K562 (cell line): ENCODE data around the gene SS18L1. TPM values are rescaled to one million over a fixed set of nuclear protein-coding genes. Genes with fewer than 3 reads are reported as not detected.
A peak's percentile ranks its signal among the peaks of the same experiment; 100 is the strongest.

Experiments
- ADNP ChIP-seq: fragments of 200-800 bp; sonication (Bioruptor generic); IDR thresholded peaks from 2 replicates; pipeline ENCODE4 v1.6.1; 2016; ENCODE audit warnings: missing genetic modification characterization, missing compliant biosample characterization
- BRCA1 ChIP-seq, 2 experiments: fragments of 450-650 bp in 1 of 2; sonication (generic) in 1 of 2; formaldehyde crosslinking in 1 of 2; IDR thresholded peaks; 2 replicates each; pipeline versions ENCODE4 v1.5.0 to v1.6.1; 2017 to 2020; ENCODE audit warnings: mild to moderate bottlenecking in 1 of 2, missing genetic modification reagents in 1 of 2
- CAMTA2 ChIP-seq: fragments of 250-450 bp; sonication (Bioruptor Pico); conservative IDR thresholded peaks from 2 replicates; pipeline ENCODE4 v1.5.1; 2022
- CC2D1A ChIP-seq: fragments of 450-650 bp; IDR thresholded peaks from 2 replicates; pipeline ENCODE4 v1.6.1; 2017; ENCODE audit warnings: mild to moderate bottlenecking
- E2F3 ChIP-seq: fragments of 250-450 bp; sonication (Bioruptor Pico); IDR thresholded peaks from 2 replicates; pipeline ENCODE4 v1.4.0; 2020; ENCODE audit warnings: mild to moderate bottlenecking
- EP400 ChIP-seq: fragments of 450-650 bp; IDR thresholded peaks from 2 replicates; pipeline ENCODE4 v1.6.1; 2017; ENCODE audit warnings: antibody characterized with exemption, mild to moderate bottlenecking, moderate library complexity
- FOXK1 ChIP-seq: sonication (generic); formaldehyde crosslinking; IDR thresholded peaks from 2 replicates; pipeline ENCODE4 v1.8.0; 2022; ENCODE audit warnings: missing genetic modification reagents, mild to moderate bottlenecking, borderline replicate concordance
- GATAD2A ChIP-seq: fragments of 450-650 bp; IDR thresholded peaks from 2 replicates; pipeline ENCODE4 v1.6.1; 2017
- HES1 ChIP-seq: fragments of 450-650 bp; IDR thresholded peaks from 2 replicates; pipeline ENCODE4 v1.6.1; 2016; ENCODE audit warnings: low read depth, mild to moderate bottlenecking, moderate library complexity
- HEY1 ChIP-seq: fragments of 250-450 bp; sonication (Bioruptor Pico); IDR thresholded peaks from 2 replicates; pipeline ENCODE4 v1.5.0; 2020; ENCODE audit warnings: mild to moderate bottlenecking, moderate library complexity, borderline replicate concordance
- KHSRP ChIP-seq: fragments of 450-650 bp; IDR thresholded peaks from 2 replicates; pipeline ENCODE4 v1.6.1; 2017
- MTA2 ChIP-seq: fragments of 450-650 bp; IDR thresholded peaks from 2 replicates; pipeline ENCODE4 v1.6.1; 2016; ENCODE audit warnings: low read depth
- MYC ChIP-seq, 2 experiments: fragments of 250-450 bp in 1 of 2; sonication (Bioruptor Pico) in 1 of 2; IDR thresholded peaks; 2 replicates each; pipeline versions ENCODE4 v1.5.1 to v1.6.1; 2012 to 2021; ENCODE audit warnings: low read depth in 2 of 2, borderline replicate concordance in 1 of 2, improper control_type of control experiment in 1 of 2, low read length in 1 of 2, mild to moderate bottlenecking in 1 of 2, moderate library complexity in 1 of 2
- NCOA1 ChIP-seq: fragments of 450-650 bp; IDR thresholded peaks from 2 replicates; pipeline ENCODE4 v1.6.1; 2016; ENCODE audit warnings: low read depth
- NCOR1 ChIP-seq: fragments of 450-650 bp; IDR thresholded peaks from 2 replicates; pipeline ENCODE4 v1.6.1; 2016; ENCODE audit warnings: mild to moderate bottlenecking, moderate library complexity
- NFXL1 ChIP-seq: fragments of 450-650 bp; formaldehyde crosslinking; IDR thresholded peaks from 2 replicates; pipeline ENCODE4 v1.4.0; 2021; ENCODE audit warnings: mild to moderate bottlenecking
- NR0B1 ChIP-seq: fragments of 450-650 bp; IDR thresholded peaks from one replicate; pipeline ENCODE4 v1.6.1; 2018; ENCODE audit warnings: mild to moderate bottlenecking, moderate library complexity; ENCODE audit not compliant: partially characterized antibody
- PML ChIP-seq: IDR thresholded peaks from 2 replicates; pipeline ENCODE4 v1.6.1; 2012; ENCODE audit warnings: low read length, inconsistent platforms
- PTRF ChIP-seq: fragments of 450-650 bp; IDR thresholded peaks from 2 replicates; pipeline ENCODE4 v1.6.1; 2016; ENCODE audit warnings: mild to moderate bottlenecking, missing genetic modification characterization, missing compliant biosample characterization
- RBFOX2 ChIP-seq: fragments of 200-400 bp; formaldehyde crosslinking; IDR thresholded peaks from 2 replicates; pipeline ENCODE4 v1.6.1; 2017; ENCODE audit warnings: low read depth, mild to moderate bottlenecking, low read length, moderate library complexity
- SRSF3 ChIP-seq: fragments of 200-400 bp; formaldehyde crosslinking; IDR thresholded peaks from 2 replicates; pipeline ENCODE4 v1.6.1; 2016; ENCODE audit warnings: mild to moderate bottlenecking, low read length, moderate library complexity; ENCODE audit not compliant: insufficient read depth
- TAF1 ChIP-seq: IDR thresholded peaks from 2 replicates; pipeline ENCODE4 v1.6.1; 2011; ENCODE audit warnings: mild to moderate bottlenecking, low read length, moderate library complexity; ENCODE audit not compliant: insufficient read depth, control insufficient read depth, severe bottlenecking; ENCODE audit errors: extremely low read depth
- TAF15 ChIP-seq: fragments of 200-400 bp; formaldehyde crosslinking; IDR thresholded peaks from 2 replicates; pipeline ENCODE4 v1.6.1; 2017; ENCODE audit warnings: mild to moderate bottlenecking, low read depth, low read length, moderate library complexity
- ZC3H4 ChIP-seq: sonication (generic); formaldehyde crosslinking; IDR thresholded peaks from 2 replicates; pipeline ENCODE4 v1.9.0; 2021; ENCODE audit warnings: missing genetic modification reagents, borderline replicate concordance
- polyA plus RNA-seq, 8 experiments: library from polyadenylated mRNA; depleted of rRNA in 4 of 8; stranded (reverse) in 5 of 8; unstranded in 3 of 8; fragments of >200 nt; fragmentation: Nextera tagmentation in 2 of 8; fragmentation: Illumina TruSeq in 1 of 8; extraction: Ambion mirVana in 2 of 8; extraction: Trizol in 1 of 8; gene quantifications; 2 replicates each; pipeline versions ENCODE4 v1.2.1 to v1.2.3, GENCODE V29; 2011 to 2014; ENCODE audit warnings: inconsistent platforms in 1 of 8, missing spikeins in 1 of 8
- total RNA-seq, 7 experiments: library from RNA; depleted of rRNA in 6 of 7; stranded (reverse); fragments of >200 nt in 6 of 7; fragmentation: Illumina TruSeq in 2 of 7; extraction: Trizol in 2 of 7; gene quantifications; 2 replicates each; pipeline versions ENCODE4 v1.2.1 to v1.2.3, GENCODE V29; 2011 to 2021; ENCODE audit warnings: low replicate concordance in 1 of 7

SS18L1 gene
- total and polyA plus RNA-seq, 9 of the 15 experiments (the other 6 are each of a cell fraction or from before 2014, with no cell fraction given), result 2.7 to 28.3 (median 15.1) TPM

- no peak for TF ChIP-seq HES1
- TF ChIP-seq NCOR1, result no peak
- TF ChIP-seq EP400, result peak; percentile 48; the same call in 1 of the 2 replicates
- no peak for TF ChIP-seq ADNP (tag)
- TF ChIP-seq HEY1 (CRISPR knock-in tag), result no peak
- no peak for TF ChIP-seq GATAD2A
- no peak for TF ChIP-seq CAMTA2 (CRISPR knock-in tag)
- TF ChIP-seq NR0B1, result no peak
- TF ChIP-seq ZC3H4, result no peak
- no peak for TF ChIP-seq BRCA1 (IDR thresholded peaks at IDR 0.05)
- no peak for TF ChIP-seq BRCA1 (CRISPR knock-in tag; IDR thresholded peaks at IDR 0.05)
- no peak for TF ChIP-seq PTRF
- TF ChIP-seq NCOA1, result no peak
- TF ChIP-seq NFXL1 (CRISPR knock-in tag), result no peak
- no peak for TF ChIP-seq MTA2
- peak; percentile 89 for TF ChIP-seq RBFOX2
- no peak for TF ChIP-seq E2F3 (CRISPR knock-in tag)
- no peak for TF ChIP-seq SRSF3
- TF ChIP-seq PML, result no peak; the same call in 1 of the 2 replicates
- peak; percentile 60 for TF ChIP-seq TAF1
- no peak for TF ChIP-seq TAF15
- TF ChIP-seq KHSRP, result no peak
- TF ChIP-seq CC2D1A, result no peak
- peak; percentile 46; the same call in 1 of the 2 replicates for TF ChIP-seq MYC (IDR thresholded peaks at IDR 0.05; ENCODE audit: low read depth, low read length)
- no peak for TF ChIP-seq MYC (CRISPR knock-in tag; IDR thresholded peaks at IDR 0.05; ENCODE audit: borderline replicate concordance, low read depth)
- no peak for TF ChIP-seq FOXK1 (CRISPR knock-in tag)
Measured at GRCh38 chr20:62143081-62143956, at the start of gene SS18L1, which contains the start of gene PSMA7 (continued).
